HG03558 (cell line): ENCODE data around the gene STOML1.
"Not testable (repeated sequence)": the region's sequence is repeated elsewhere in the genome, so short reads cannot be mapped to it uniquely, and the experiment has no call there.

Experiments
- ATAC-seq: cut with Tn5 transposase; IDR thresholded peaks from one replicate; pipeline ENCODE4 v1.9.1; 2021; ENCODE audit warnings: moderate number of reproducible peaks; ENCODE audit not compliant: unreplicated experiment; ENCODE audit errors: extremely low read depth

STOML1 gene

DNA sequence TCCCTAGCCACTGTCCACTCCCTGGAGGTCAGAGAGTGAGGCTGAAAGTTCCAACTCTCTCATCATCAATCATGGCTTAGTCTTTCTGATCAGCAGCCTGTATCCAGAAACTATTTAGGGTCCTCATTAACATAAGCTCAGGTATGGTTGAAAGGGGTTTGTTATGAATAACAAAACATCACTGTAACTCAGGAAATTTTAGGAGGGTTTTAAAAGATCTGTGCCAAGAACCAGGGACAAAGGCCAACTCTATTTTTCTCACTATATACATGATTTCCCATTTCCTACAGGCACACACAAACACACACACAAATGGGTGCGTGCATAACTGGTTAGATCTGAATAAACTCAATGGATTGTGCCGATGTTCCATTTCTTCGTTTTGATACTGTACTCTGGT lies 23.6 kb downstream of the STOML1 start:
- no peak for ATAC-seq

DNA sequence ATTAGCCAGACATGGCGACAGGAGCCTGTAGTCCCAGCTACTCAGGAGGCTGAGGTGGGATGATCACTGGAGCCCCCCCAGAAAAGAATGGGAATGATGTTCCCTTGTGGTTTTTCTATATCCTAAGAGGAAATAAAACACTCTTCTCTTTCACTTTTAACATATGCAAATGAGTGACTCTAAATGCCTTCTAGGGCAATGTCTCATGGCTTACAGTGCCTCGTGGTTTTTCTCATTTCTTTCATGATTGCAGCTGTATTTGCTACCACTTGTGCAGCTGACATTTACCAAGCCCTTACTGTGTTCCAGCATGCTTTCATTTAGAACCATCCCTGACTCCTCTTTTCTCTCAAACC lies 26.4 kb downstream of the STOML1 start:
- peak; percentile 55 for ATAC-seq

DNA sequence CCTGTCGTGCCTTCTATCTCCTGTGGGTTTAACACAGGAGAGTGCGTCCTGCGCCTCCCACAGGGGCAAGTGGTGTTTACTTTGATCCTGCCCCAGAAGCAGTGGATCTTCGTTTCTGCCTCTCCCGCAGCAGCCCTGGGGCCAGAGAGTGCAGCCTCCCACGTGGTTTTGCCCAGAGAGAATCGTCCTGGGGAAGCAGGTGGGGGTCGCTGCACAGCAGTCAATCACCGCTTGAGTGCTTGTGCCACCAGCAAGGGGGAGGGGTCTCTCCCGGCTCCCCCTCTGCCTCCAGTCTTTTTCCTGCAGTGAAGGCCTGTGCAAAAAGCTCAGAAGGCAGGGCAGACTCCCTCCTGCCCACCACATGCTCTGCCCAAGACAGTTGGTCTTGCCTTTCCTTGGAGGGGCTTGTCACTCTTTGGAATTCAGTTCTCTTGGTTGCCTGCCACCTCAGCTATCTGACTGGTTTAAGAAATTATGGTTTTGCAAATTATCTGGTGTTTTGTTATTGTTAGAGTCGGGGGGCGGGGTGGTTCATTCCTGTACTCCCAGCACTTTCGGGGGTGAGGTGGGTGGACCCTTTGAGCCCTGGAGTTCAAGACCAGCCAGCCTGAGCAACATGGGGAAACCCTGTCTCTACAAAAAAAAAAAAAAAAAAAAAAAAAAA lies 26.9 kb downstream of the STOML1 start:
- ATAC-seq: no peak

DNA sequence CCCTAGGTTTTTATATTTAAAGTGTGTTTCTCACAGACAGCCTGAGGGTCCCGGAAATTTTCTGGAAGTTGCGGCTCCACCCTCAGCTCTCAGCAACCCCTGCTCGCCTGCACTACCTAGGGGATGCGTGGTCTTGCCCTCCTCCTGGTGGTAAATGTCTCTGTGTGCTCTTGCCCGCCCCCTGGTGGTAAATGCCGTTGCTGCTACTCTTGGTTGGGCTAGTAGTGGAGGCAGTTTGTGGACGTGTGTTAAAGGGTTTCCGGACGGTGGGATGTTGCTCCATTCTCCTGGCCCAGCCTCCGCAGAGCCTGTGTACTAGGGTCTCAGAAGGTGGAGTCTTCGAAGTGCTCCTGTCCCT lies 27.4 kb downstream of the STOML1 start:
- ATAC-seq: no peak

DNA sequence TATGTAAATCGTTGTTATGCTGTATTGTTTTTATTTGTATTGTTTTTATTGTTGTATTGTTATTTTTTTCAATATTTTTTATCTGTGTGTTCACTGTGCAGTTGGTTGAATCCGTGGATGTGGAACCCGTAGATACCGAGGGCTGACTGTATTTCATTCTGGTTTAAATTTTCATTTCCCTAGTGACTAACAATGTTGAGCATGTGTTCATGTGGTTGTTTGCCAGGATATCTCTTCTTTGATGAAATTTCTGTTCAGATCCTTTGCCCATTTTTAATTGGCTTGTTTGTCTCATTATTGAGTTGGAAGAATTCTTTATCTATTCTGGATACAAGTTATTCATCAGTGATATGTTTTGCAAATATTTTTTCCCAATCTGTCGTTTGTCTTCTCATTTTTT lies 29.7 kb downstream of the STOML1 start:
- no peak for ATAC-seq

DNA sequence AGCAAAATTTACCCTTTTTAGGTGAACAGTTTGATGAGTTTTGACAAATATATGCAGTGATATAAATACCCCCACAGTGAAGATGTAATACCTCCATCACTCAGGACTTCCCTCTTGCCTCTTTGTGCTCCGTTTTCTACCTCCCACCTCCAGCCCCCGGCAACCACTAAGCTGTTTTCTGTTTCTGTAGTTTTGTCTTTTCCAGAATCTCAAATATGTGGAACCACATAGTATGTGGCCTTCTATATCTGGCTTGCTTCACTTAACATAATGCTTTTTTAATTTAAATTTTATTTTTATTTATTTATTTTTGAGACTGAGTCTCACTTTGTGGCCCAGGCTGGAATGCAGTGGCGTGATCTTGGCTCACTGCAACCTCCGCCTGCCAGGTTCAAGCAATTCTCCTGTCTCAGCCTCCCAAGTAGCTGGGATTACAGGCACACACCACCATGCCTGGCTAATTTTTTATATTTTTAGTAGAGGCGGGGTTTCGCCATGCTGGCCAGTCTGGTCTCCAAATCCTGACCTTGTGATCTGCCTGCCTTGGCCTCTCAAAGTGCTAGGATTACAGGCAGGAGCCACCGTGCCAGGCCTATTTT lies 31.5 kb downstream of the STOML1 start:
- ATAC-seq: not testable (repeated sequence)

DNA sequence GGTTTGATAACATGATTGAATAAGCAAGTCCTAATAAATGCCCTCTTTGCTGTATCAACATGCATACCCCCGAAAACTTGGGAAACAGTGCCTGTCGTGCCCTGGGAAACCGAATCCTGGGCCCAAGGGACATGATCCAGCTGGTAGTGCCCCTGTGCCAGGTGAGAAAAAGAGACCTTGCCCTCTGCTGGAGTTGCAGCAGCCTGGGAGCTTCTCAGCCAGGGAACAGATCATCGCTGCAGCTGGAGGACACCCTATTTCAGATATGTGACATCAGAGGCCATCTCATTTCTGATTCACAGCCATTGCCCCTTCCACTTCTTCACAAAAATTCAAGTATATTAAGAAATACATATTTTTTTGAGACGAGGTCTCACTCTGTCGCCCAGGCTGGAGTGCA lies 32.3 kb downstream of the STOML1 start:
- ATAC-seq: no peak

DNA sequence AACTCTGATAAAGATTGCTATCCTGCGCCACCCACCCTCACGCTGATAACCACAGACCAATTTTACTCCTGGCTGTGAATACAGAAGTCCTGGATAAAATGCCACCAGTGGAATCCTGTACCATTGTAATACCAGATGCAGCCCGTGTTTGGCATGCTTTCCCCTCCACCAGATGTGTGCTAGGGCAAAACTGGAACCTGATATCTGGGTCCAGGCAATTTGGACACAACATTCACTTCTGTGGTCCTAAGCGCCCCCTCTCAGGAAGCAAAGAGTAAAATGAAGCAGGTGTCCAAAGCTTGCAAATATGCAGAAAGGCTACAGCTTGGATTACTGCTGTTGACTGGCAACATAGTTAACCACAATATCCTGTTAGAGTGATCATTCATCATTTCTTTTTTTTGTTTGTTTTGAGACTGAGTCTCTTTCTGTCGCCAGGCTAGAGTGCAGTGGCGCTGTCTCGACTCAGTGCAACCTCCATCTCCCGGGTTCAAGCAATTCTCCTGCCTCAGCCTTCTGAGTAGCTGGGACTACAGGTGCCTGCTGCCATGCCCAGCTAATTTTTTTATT lies 33.0 kb downstream of the STOML1 start:
- ATAC-seq: no peak

DNA sequence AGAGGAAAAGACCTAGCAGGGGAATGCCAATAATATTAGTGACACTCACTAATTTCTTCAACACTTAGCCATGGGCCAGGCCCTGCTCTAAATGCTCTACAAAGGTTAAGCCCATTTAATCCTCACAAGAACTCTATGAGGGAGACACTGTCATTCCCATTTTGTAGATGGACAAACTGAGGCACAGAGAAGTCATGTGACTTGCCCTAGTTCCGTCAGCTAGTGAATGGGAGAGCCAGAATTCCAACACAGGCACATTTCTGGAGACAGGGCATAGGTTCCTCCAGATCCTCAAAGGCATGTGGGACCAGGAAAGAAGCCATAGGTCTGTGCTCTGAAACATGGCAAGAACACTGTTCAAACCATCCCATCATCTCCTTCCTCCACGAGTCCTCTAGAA lies 34.3 kb downstream of the STOML1 start:
- ATAC-seq: no peak

DNA sequence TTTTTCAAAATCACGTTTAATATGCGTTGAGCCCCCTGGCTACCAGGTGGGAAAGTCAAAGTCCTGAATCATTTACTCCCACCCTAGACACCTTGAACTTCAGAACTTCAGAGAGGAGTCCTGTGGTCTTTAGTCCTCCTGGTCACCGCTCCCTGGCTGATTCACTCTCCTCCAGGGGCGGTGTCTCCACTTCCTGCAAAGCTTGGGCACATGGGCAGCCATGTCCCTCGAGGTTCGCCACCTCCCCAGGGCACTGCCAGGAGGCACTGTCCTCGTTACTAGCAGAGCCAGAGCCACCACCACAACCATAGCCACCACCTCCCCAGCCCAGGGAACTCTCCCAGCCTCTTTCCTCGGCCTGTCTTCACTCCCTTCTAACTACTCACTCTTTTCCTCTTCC lies 34.8 kb downstream of the STOML1 start:
- no peak for ATAC-seq

DNA sequence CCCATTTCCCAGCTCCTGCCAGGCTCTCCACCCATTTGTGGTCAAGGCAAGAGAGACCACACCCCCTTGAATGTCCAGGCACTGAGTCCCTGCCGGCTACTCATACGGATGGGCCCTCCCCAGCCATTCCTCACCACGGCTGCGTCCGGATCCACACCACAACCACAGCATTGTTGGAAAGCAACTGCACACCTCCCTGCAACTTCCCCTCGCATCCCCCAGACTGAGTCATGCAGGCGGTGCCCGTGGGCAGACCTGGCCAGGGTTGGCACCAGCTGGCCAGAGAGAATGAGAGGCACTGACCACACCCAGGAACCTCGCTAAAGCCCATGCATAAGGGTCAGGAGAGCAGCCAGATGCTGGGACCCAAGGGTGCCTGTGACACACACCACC lies 35.4 kb downstream of the STOML1 start:
- ATAC-seq: no peak

DNA sequence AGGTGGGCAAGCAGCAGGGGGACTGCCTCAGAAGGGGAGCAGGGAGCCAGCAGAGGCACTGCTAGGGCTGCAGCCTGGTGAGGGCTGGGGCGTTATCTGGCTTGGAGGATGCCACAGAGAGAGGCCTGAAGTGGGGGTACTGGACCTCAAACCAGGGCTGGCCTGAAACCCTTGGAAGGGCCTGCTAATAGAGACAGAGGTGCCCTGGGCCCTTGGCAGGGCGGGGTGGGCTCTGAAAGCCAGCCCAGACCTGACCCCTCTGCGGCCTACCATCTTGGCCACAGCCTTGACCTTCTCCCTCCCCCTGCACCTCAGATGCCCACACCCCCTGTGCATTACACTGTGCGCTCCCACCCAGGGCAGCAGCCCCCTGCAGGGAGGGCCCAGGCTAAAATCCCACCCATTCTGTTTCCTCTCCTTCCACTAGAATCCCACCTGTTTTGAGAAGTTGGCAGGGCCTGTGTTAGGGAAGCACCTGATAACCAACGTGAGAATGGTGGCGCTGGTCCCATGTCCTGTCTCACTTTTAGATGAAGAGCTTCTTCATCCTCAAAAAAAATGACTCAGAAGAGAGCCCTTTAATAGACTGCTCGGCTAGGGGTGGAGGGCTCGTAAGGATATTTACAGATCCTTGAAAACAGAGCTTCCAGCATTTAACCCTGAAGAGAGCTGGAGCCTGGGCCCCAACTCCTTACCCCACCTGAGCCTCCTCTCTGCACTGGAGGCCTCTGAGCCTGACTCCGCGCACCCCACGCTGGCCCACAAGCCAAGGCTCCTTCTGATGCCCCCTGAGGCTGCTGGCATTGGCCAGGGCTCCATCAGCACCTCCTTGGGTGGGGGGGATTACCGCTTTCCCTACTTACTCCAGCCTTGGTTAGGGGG lies 36.0 kb downstream of the STOML1 start:
- ATAC-seq: no peak

DNA sequence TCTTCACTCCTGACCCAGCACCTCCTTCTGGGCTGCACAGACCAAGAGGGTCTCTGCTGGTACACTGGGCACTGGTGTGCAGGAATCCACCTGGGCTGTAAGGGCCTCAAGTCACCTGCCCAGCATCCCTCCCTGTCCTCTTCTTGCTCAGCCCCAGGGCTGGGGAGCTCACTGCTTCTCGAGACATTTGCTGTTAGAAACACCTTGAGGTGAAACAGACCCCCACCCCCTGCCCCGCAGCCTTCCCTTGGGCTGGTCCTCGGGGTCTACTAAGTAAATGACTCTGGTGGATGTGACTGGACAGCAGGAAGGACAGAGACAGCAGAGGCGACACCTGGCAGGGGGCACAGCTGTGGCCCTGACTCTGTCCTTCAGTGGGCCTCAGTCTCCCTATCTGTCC lies 36.8 kb downstream of the STOML1 start:
- ATAC-seq: no peak

DNA sequence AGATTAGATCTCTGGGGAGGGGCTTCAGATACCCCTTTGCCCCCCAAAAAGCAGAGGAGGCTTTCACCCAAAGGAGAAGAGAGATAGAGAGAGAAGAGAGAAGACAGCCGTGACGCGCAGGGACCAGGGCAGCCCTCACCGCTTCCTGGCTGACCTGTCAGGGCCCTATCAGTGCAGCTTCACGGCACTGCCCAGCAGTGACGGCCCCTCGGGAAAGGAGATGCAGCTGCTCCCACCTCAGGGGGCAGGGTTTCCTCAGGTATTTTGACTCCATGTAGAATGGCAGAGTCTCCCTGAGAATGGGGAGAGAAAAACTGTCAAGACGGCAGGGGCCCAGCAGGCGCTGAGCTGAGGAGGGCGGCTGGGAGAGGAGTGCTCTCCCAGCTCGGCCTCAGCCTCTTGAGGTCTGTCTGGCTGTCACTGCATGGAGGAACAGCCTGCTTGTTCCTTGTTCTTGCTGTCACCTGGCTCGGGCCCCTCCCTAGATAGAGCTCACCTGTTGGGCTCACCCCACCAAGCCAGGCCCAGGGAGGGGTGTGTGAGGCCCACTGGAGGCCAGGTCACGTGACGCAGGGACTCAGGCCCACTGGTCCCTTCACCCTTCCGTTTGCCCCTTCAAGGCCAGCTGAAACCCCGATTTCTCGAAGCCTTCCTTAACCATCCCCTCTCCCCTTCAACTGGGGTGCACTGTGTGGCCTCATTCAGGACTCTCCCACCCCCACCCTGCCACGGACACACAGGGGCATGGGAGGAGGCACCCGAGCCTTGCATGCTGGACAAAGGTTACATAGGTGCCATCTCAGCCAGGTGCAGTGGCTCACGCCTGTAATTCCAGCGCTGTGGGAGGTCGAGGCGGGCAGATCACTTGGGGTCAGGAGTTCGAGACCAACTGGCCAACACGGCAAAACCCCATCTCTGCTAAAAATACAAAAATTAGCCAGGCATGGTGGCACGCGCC lies 37.6 kb downstream of the STOML1 start:
- no peak for ATAC-seq

DNA sequence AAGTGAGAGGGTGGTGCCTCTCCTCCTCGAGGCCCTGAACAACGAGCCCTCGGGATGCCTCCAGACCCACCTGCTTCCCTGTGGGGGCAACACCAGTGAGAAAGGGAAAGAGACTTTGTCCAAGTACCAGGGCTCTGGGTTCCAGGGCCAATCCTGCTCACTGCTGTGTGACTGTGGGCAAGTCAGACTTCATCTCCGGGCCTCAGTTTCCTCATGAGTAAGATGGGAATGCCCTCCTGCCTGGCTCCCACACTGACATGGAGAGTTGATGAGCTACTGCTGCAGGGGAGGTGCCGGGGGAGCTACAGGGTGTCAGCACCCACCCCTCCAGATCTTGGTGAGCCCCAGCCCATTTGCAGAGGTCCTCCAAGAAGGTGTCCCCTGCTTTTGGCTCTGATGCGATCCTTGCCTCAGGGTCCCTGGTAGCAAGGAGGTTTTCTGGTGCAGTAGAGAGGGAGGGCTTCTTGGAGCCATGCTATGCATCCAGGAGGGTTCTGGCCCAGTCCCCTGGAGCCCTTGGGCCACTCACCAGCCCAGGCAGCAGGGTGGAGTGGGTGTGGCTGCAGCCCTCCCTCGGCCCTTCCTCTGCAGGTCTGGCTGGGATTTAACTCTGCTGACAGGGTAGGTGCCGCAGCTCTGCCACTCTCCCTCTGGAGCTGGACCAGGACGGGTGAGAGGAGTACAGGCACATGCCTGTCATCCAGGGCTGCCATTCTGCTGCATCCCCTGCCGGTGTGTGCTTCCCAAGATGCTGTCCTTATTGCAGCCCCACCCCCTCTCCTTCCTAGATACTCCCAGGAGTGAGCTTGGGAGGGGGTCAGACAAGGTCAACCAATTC lies 39.0 kb downstream of the STOML1 start:
- no peak for ATAC-seq

DNA sequence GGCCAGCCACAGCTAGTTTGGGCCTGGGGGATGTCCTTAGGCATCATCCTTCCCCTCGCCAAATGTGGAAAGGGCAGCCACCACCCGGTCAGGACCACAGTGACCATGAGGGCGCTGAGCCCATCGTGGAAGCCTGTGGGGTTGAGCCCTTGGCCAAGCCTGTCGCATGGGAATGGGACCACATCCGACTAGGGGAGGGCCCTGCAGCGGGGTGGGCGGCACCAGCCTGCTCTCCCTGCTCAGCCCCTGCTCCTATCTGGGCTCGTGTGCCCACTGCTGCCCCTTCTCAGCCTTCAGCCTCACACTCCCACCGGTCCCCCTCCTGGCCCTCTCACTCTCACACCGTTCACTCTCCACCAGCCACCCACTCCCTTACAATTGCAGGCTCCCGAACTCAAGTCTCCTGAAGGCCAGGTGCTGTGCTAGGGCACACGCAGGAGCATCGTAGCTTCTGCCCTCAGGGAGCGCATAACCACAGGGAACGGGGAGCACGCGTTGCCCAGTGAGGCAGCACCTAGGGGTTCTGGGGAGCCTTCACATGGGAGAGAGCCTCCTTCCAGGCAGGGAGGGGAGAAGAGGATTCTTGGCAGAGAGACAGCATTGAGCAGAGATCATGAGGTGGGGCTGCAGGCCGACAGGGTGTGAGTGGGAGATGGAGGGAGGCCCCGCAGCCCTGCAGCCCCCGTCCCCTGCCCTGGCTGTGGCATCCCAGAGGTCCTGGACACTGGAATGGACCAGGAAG lies 39.8 kb downstream of the STOML1 start:
- ATAC-seq: no peak

DNA sequence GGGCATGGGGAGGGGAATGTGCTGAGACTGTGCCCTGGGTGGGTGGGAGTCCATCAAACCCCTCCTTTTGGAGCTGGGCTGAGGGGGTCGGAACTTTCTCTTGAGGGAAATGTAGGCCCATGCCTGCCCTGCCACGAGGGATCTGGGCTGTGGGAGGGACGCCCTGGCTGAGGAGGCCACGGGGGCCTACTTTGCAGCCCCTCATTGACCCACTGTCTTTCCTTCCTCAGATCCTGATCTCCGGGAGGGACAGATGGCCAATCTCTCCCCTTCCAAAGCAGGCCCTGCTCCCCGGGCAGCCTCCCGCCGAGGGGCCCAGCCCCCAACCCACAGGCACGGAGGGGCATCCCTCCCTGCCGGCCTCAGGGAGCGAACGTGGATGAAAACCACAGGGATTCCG lies 40.5 kb downstream of the STOML1 start:
- ATAC-seq: no peak

DNA sequence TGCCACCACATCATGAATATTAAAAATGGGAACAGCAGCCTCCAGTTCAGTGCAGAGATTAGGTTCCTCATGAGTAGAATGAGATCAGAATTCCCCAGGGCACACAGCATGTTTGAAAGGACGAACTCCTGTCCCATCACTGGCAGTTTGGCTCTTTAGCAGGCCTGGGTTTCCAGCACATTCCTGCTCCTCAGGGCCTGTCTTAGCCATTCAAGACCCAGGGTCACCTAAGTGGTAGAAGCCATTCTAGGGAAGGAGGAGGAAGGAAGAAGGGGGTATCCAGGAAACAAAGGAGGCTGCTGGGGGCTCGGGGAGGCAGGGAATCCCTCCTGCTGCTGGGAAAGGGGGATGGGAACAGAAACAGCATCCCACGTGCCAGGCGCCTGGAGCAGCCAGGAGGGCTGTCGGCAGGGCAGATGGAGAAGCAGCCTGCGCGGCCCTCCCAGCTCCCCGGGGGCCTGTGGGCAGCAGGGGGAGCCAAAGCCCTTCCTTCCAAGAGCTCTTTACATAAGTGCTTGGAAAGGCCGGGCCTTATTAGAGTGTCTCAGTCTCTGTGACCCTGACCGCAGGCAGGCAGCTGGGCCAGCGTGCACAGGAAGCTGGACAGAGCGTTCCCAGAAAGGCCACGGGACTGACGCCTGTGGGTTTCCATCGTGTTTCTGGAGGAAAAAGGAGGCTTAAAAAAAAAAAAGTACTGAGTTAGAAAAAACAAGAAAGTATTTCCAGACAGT lies 41.1 kb downstream of the STOML1 start:
- ATAC-seq: no peak
